GM18505 (cell line): ENCODE measurements around the gene CREB3.
A peak's percentile ranks its signal among the peaks of the same experiment; 100 is the strongest.

Experiments
- ATAC-seq: cut with Tn5 transposase; IDR thresholded peaks from one replicate; pipeline ENCODE4 v1.9.1; 2021; ENCODE audit not compliant: unreplicated experiment
- POLR2A ChIP-seq: IDR thresholded peaks from 4 replicates; pipeline ENCODE4 v1.6.1; 2011; ENCODE audit warnings: borderline replicate concordance; ENCODE audit not compliant: insufficient read depth, insufficient read length; ENCODE audit errors: extremely low read depth

Gene CREB3

DNA sequence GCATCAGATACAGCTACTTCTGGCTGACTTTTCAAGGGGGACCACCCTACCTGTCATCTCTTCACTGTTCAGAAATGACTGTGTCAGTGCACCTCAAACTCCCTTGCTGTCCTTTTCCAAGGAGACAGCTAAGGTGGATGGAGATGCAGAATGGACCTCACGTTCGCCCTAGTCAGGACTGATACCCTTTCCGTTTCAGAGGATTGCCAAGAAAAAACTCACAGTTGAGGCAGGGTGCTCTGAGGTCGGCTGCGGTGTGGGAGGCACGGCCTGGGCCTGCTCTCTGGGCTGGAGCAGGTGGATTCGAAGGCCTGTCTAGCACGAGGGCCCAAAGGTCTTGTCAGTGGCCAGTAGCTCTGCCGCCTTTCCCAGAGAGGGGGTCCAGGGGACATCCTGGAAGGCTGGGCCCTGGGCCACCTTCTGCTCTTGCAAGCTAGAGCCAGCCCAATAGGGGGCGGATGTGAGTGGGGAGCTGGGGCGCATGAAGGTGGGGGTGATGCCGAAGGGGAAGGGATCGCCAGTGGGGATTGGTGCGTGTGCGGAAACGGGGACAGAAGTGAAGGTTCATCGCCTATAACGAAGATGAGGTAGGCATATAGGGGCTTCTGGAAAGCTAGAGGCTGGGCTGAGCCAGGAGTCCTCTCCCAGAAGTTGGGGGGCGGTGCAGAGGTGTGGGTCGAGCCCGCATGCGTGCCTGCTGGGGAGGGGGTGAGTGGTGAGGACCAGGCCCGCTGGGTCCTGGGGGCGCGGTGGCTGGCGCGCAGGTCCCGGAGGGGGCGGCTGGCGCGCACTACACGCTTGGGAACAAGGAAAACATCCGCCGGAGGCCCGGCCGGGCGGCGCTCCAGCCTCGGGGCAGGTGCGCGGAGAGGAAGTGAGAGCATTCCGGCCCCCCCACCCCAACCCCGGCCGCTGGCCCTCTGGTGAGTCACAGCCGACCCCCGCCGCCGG lies 24.1 kb downstream of the CREB3 start:
- peak; percentile 61 for ATAC-seq
- peak; percentile 67 for TF ChIP-seq POLR2A

- peak; percentile 39 for ATAC-seq
- peak; percentile 18 for TF ChIP-seq POLR2A
Observed at GRCh38 chr9:35757226-35757891, 24.9 kb downstream of the CREB3 start.

DNA sequence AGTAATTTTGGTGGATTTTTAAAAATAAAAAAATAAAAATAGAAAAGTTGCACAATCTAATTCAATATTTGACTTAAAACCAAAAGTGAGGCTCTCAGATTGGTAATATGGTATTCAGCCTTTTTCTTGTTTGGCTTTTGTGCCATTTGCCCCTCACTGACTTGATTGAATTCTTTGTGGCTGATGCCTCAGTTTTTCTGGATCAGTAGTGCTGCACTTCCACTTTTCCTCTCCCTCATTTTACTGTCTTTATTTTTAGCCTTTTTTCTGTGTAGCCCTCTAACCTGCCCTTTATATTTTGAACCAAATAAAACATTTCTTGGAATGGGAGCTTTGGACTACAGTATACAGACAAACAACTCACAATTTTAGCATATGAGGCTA lies 25.4 kb downstream of the CREB3 start:
- no peak for TF ChIP-seq POLR2A
- ATAC-seq, result no peak

DNA sequence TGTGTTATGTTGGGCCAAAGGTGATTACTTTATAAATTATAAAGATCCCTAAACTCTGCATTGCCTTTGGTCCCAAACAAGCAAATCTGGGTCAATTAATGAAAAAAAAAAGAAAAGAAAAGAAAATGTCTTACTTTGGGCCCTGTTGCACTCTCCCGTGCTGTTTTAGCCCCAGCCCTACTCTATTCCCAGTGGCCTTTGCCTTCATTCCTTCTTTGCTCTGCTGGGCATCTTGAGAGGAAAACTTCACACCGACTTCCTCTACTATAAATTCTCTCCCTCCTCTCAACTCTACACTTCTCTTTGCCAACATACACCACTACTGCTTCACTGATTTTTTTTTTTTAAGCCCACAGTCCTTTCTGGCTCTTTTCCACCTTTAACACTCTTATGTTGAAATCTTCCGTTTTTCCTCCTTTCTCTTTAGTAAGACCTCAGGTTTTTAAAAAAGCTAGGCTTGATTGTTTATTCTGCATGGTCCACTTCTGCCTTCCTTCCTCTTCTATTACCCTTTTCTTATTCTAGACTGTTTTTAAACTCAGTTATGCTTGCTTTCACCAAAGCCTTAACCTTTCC lies 26.1 kb downstream of the CREB3 start:
- no peak for ATAC-seq
- TF ChIP-seq POLR2A, result no peak

- ATAC-seq, result no peak
- no peak for TF ChIP-seq POLR2A
Observed at GRCh38 chr9:35759795-35760194, 27.3 kb downstream of the CREB3 start.

DNA sequence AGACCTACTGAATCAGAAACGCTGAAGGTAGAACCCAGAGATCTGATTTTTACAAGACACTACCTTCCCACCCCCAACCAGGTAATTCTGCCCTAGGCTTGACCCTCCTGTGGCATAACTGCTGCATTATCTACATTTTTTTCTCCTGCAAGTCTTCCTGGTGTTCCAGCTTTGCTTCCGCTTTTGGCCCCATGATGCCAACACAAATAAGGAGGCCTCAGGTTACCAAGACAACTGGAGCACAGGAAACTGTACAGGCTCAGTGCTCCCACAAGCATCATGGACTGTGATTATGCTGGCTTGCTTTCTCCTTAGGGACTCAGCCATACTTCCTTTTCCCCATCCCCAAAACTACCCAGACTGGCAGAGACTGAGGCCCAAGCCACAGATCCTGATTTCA lies 28.2 kb downstream of the CREB3 start:
- no peak for TF ChIP-seq POLR2A
- ATAC-seq, result no peak

- ATAC-seq, result no peak
Observed at GRCh38 chr9:35763181-35763580, 30.7 kb downstream of the CREB3 start.

GRCh38 chr9:35763803-35764202 lies 31.3 kb downstream of the CREB3 start:
- no peak for ATAC-seq
- TF ChIP-seq POLR2A, result no peak

More at GRCh38 chr9:35763181-35763580, 30.7 kb downstream of the CREB3 start:
- no peak for TF ChIP-seq POLR2A

- no peak for ATAC-seq
- TF ChIP-seq POLR2A, result no peak
Observed at GRCh38 chr9:35766997-35767396, 34.5 kb downstream of the CREB3 start.

DNA sequence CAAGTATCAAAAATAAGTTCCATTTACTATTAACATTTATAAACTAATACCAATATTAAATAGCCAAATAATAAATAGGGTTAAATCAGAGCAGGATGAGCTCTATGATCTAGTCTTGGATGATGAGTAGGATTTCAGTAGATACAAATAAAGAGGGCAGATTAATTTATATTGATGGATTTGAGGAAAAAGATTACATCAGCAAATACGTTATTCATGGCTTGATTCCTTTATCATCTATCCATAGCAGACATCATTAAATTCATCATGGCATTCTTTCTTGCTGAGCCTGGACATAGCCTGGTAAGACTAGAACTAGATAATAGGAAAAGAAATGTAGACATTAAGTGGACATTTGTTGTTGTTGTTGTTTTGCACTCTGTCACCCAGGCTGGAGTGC lies 35.0 kb downstream of the CREB3 start:
- TF ChIP-seq POLR2A, result no peak
- no peak for ATAC-seq

- TF ChIP-seq POLR2A, result no peak
- no peak for ATAC-seq
Observed at GRCh38 chr9:35769763-35770162, 37.3 kb downstream of the CREB3 start.

- ATAC-seq, result no peak
- TF ChIP-seq POLR2A, result no peak
Observed at GRCh38 chr9:35771075-35771433, 38.6 kb downstream of the CREB3 start.

DNA sequence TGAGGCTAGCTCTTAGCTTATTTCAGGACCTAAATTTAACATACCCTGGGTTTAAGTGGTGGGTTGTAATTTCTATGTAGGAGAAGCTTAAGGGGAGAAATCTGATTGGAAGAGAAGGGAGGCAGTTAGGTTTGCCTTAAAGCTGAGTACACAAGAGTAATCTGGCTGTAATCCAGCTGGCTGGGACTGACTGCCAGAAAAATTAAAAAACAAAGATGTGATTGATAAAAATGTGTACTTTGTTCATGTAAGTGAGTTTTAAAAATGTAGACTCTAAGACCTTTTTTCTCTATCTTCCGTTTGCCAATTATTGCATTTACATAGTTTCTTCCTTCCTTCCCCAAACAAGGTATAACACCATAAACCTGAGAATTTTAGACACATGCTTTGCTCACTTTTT lies 39.1 kb downstream of the CREB3 start:
- no peak for TF ChIP-seq POLR2A
- no peak for ATAC-seq

GRCh38 chr9:35771943-35772342 lies 39.5 kb downstream of the CREB3 start:
- no peak for TF ChIP-seq POLR2A
- ATAC-seq, result no peak
